ENCODE results near the gene TAS2R3.
"Not testable (repeated sequence)": the region's sequence is repeated elsewhere in the genome, so short reads cannot be mapped to it uniquely, and the experiment has no call there.

Gene TAS2R3, protein sequence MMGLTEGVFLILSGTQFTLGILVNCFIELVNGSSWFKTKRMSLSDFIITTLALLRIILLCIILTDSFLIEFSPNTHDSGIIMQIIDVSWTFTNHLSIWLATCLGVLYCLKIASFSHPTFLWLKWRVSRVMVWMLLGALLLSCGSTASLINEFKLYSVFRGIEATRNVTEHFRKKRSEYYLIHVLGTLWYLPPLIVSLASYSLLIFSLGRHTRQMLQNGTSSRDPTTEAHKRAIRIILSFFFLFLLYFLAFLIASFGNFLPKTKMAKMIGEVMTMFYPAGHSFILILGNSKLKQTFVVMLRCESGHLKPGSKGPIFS

GRCh38 chr7:141763797-141764196 lies at the start of gene TAS2R3:
TSS of gene TAS2R3 (plus strand) at chr7:141764097. CDS start at chr7:141764159, 62 bp downstream.
- DNase-seq (ENCODE audit: low read depth in 2 of 2) = no peak

DNA sequence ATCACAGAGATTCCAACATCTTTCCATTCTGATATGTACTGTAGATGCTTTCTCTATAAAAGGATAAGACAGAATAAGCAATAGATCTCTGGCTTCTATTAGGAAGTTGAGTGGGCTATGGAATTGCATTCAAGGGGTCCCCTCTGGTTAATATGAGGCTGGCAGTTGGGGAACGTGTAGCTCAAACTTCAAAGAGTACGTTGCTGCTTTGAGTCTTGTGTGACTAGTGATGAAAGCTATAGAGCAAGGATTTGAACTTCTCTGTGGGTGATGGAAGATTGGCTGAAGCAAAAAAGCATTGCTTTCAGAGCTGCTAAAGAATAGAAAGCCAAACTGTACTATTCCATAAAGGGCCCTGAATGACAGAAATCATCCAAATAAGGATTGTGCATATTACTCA lies 49.3 kb upstream of the TAS2R3 start:
- DNase-seq (ENCODE audit: low read depth in 2 of 2) = no peak

GRCh38 chr7:141715018-141715417 lies 48.9 kb upstream of the TAS2R3 start:
- no peak for DNase-seq (ENCODE audit: low read depth in 2 of 2)

GRCh38 chr7:141715794-141716689 lies 47.9 kb upstream of the TAS2R3 start:
- DNase-seq (ENCODE audit: low read depth in 2 of 2) = no peak

DNA sequence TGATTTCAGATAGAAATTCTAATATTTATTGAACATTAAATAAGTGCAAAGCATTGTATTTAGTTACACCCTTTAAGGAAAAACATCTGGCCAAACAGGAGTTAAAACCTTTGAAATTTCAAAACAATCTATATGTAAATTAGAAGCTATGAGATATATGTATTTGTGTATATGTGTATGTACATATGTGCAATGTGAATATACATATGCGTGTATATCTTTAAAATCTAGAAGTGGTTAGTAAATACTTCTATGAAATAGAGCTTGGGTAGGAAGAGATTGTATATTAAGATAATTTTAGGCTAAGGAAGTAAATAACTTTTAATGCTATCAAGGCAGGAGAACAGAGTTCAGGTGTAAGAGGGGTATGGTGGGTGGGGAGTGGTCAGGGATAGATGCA lies 46.4 kb upstream of the TAS2R3 start:
- no peak for DNase-seq (ENCODE audit: low read depth in 2 of 2)

- DNase-seq (ENCODE audit: low read depth in 2 of 2) = no peak
Observed at GRCh38 chr7:141722529-141722928, 41.4 kb upstream of the TAS2R3 start.

DNA sequence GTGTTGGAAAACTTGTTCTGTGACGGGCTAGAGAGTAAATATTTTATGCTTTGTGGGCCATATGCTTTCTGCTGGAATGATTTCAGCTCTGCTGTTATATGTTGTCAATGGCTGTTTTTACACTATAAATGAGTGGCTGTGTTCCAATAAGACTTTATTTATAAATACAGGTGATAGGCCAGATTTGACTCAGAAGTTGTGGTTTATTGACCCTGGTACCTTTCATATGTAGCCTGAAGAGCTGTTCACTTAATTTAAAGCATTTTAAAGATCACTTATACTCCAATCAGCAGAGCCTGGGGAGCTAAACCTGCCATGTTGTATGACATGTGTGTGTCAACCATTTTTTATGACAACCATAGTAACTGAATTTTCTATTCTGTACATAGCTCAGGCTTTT lies 34.9 kb upstream of the TAS2R3 start:
- no peak for DNase-seq (ENCODE audit: low read depth in 2 of 2)

DNA sequence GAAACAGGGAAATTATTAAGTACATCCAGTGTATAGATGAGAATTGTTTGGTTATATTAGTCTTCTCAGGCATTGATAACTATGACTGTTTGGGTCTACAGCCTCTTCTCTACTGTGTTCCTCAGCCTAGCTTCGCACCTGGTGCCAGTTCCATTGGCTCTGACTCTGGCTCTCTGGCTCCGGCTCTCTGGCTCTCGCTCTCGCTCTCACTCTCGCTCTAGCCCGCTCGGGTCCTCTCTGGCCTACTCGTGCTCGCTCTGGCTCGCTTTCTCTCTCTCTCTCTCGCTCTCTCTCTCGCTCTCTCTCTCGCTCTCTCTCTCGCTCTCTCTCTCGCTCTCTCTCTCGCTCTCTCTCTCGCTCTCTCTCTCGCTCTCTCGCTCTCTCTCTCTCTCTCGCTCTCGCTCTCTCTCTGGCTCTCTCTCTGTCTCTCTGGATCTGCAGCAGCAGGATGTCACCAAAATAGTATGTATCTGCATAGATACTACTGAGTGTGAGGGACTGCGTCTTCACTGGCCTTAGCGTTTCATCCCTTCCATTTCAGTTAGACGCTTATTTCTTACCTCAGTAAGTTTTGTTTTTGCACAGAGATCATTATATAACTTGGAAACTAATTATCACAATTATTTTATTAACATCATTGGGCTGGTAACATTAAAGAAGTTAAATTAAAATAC lies 32.3 kb upstream of the TAS2R3 start:
- DNase-seq (ENCODE audit: low read depth in 2 of 2) = no peak

DNA sequence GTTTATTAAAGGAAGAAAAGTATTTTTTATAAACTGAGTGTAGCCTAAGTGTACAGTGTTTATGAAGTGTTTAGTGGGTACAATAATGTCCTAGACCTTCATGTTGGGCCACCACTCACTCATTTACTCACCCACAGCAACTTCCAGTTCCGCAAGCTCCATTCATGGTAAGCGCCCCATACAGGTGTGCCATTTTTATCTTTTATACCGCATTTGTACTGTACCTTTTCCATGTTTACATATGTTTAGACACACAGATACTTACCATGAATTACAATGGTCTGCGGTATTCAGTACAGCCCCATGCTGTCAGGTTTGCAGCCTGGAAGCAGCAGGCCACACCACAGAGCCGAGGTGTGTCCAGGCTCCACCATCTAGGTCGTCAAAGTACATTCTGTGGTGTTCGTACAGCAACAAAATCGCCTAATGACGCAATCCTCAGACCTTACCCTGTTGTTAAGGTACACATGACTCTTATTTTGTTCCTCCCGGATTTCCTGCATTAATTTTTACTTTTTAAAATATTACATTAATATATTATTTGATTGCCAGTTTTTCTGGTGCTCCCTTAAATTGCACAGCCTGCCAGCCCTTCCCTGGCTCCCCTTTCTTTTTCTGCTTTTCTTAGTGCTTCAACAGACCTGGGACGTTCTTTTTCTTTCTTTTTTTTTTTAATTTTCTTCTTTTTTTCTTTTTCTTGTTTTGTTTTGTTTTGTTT lies 26.6 kb upstream of the TAS2R3 start:
- DNase-seq (ENCODE audit: low read depth in 2 of 2) = no peak

DNA sequence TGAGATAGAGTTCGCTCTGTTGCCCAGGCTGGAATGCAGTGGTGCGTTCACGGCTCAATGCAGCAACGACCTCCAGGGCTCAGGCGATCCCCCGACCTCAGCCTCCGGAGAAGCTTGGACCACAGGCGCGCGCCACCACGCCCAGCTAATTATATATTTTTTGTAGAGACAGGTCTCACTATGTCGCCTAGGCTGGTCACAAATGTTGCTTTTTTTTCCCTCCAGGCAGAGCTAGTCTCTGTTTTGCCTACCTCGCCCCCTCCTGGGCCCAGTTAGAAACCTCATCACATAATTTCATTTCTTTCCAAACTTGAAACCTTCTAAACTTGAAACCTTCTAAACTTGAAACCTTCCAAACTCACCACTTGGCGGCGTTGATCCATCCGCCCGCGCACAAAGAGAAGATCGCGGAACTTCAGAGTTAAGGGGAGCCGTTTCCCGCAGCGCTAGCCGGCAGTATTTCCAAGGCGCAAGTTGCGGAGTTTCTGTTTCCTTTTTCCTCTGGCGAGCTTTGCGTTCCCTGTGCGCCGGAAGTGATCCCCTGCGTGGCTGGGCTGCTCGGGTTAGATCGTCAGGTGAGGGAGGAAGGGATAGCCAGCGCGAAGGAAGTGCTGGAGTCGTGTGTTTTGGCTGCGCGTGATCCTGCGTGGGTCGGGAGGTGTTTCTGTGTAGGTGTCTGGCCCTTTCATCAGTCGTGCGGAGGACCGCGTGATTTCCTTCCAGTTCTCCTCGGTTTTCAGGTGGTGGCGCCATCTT lies 25.9 kb upstream of the TAS2R3 start, which contains the start of gene SSBP1:
Gene SSBP1 (plus strand): TSS at position 523 of the 756 bp plus-strand sequence. CDS start 809 bp downstream, outside the sequence.
- DNase-seq (ENCODE audit: low read depth in 2 of 2) = peak; percentile 76 to 80

GRCh38 chr7:141738592-141739013 lies 25.3 kb upstream of the TAS2R3 start:
- DNase-seq (ENCODE audit: low read depth in 2 of 2) = no peak

- no peak for DNase-seq (ENCODE audit: low read depth in 2 of 2)
Observed at GRCh38 chr7:141739250-141739649, 24.6 kb upstream of the TAS2R3 start.

DNA sequence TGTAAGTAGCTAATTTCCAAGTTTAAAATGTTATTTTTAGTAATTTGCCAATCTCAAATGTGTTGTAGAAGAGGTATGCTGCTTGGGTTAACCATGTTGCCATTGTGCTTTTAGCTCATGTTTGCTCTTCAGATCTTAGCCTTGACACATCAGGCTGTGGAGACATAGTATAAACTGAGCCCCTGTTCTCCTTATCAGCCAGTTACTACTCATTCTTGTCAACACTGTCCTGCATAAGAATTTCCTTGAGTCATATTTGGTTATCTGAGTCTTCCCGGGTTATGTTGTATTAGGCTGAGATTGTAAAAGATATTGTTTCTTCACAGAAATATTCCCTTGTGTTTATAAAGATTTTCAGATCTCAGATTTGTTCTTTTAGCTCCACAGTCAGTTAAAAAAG lies 21.7 kb upstream of the TAS2R3 start:
- DNase-seq (ENCODE audit: low read depth in 2 of 2) = no peak

GRCh38 chr7:141744131-141744530 lies 19.8 kb upstream of the TAS2R3 start:
- DNase-seq (ENCODE audit: low read depth in 2 of 2) = no peak

DNA sequence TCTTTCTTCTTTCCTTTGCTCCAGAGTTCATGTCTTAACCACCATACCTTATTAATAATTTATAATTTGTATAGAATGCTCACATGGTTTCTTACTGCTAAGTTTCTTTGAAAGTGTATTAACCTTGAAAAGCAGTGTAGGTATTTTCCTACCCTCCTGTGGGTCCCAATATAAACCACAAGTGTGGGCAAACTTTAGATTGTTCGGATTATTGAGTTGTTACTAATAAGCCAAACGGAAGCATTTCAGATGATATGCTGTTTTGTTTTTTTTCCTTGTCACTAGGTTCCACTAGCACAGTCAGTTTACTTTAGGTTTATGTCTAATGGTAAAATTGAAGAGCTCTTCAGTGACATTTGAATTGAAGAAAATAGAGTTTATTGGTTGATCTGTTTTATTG lies 15.5 kb upstream of the TAS2R3 start:
- DNase-seq (ENCODE audit: low read depth in 2 of 2) = no peak

DNA sequence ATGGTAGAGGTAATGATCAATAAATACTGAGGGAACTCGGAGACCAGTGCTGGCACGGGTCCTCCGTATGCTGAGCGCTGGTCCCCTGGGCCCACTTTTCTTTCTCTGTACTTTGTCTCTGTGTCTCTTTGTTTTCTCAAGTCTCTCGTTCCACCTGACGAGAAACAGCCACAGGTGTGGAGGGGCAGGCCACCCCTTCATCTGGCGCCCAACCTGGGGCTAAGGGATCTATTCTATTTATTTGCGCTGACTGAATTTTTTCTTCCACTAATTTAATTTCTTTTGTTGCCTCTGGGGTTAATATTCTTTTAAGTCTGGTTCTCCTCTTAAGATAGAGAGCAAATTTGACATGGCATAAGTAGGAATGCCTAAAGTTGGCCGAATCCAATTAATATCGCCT lies 12.0 kb upstream of the TAS2R3 start:
- DNase-seq (ENCODE audit: low read depth in 2 of 2) = not testable (repeated sequence)

GRCh38 chr7:141752634-141753033 lies 11.3 kb upstream of the TAS2R3 start:
- DNase-seq (ENCODE audit: low read depth in 2 of 2) = no peak

DNA sequence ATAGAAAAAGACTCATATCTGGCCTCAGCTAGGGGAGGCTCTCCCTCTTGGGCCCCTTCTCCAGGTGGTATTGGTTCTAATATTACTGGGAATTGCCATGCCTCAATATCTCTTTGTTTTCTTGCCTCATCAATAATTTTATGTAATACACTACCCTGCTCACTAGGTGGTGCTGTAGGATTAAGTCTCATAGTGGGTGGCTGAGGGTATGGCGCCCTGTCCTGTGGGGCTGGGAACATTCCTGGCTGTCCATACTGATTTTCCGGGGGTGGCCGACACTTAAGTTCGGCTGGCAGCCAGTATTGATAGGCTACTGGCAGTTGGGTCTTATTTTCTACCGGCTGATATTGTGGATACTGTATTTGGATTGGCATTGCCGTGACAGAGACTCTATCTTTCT lies 9.0 kb upstream of the TAS2R3 start:
- no peak for DNase-seq (ENCODE audit: low read depth in 2 of 2)

- not testable (repeated sequence) for DNase-seq (ENCODE audit: low read depth in 2 of 2)
Observed at GRCh38 chr7:141770083-141770583, 6.2 kb downstream of the TAS2R3 start.

DNA sequence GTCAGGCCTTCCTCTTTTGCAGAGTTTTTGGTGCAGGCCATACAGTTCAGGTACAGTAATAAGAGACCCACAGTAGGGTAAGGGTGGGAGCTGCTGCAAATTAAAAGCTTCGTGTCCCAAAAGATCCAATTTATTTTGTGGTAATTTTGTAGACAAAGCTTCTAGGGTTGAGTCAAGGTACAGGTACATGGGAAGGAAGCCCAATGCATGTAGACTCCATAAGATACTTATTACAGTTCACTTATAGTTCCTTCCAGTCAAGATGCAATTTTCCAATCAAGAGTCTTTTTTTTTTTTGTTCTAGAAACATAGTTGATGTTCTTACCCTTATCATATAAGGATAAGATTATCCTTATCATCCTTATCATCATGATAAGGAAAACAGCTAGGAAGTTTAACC lies 12.5 kb downstream of the TAS2R3 start, which contains the start of gene TAS2R4:
Gene TAS2R4 (plus strand): TSS at position 301 of the 400 bp plus-strand sequence. CDS start 1,815 bp downstream, outside the sequence.
- no peak for DNase-seq (ENCODE audit: low read depth in 2 of 2)
